Measurements from ENCODE around the gene SLC4A4.

GRCh38 chr4:71449878-71450277 lies 111.1 kb downstream of the SLC4A4 start:
- no peak for TF ChIP-seq CTCF (IDR thresholded peaks at IDR 0.05; ENCODE audit: low read length)
- TF ChIP-seq EZH2 (IDR thresholded peaks at IDR 0.05; ENCODE audit: borderline replicate concordance, low read length), result no peak
